Keratinocyte (primary cell): Measurements from ENCODE around the gene ABLIM1.

Source experiments
- EZH2 ChIP-seq: IDR thresholded peaks from one replicate; pipeline ENCODE4 v1.6.1; 2012; ENCODE audit warnings: inconsistent platforms, mild to moderate bottlenecking, low read length, moderate library complexity
- TF ChIP-seq, protein P1 (sequence below), 3 experiments: IDR thresholded peaks in 1 of 3; conservative IDR thresholded peaks in 1 of 3; optimal IDR thresholded peaks in 1 of 3; 2 replicates in 2 of 3; 3 replicates in 1 of 3; pipeline versions ENCODE3 to v1.5.1; 2011; ENCODE audit warnings: low read length in 3 of 3, mild to moderate bottlenecking in 3 of 3, moderate library complexity in 2 of 3, control low read depth in 1 of 3, inconsistent platforms in 1 of 3; ENCODE audit not compliant: insufficient read depth in 2 of 3; ENCODE audit errors: extremely low read depth in 1 of 3

- TF ChIP-seq, protein P1, sequence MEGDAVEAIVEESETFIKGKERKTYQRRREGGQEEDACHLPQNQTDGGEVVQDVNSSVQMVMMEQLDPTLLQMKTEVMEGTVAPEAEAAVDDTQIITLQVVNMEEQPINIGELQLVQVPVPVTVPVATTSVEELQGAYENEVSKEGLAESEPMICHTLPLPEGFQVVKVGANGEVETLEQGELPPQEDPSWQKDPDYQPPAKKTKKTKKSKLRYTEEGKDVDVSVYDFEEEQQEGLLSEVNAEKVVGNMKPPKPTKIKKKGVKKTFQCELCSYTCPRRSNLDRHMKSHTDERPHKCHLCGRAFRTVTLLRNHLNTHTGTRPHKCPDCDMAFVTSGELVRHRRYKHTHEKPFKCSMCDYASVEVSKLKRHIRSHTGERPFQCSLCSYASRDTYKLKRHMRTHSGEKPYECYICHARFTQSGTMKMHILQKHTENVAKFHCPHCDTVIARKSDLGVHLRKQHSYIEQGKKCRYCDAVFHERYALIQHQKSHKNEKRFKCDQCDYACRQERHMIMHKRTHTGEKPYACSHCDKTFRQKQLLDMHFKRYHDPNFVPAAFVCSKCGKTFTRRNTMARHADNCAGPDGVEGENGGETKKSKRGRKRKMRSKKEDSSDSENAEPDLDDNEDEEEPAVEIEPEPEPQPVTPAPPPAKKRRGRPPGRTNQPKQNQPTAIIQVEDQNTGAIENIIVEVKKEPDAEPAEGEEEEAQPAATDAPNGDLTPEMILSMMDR (optimal IDR thresholded peaks at IDR 0.05 in 1 of 3, IDR thresholded peaks at IDR 0.05 in 1 of 3, conservative IDR thresholded peaks at IDR 0.05 in 1 of 3; ENCODE audit: extremely low read depth in 1 of 3, insufficient read depth in 2 of 3, low read length in 3 of 3) = no peak
- no peak for TF ChIP-seq EZH2
Observed at GRCh38 chr10:114420811-114421485, 237.1 kb downstream of the ABLIM1 start.
